HUES48 (cell line): ENCODE measurements around the gene SPATA46.
"Not testable (repeated sequence)": the region's sequence is repeated elsewhere in the genome, so short reads cannot be mapped to it uniquely, and the experiment has no call there.

Experiments
- H3K27ac ChIP-seq: one replicate; pipeline ENCODE4 v1.7.0; 2013; ENCODE audit warnings: low read depth, low read length, inconsistent platforms
- H3K27me3 ChIP-seq: 2 replicates; pipeline ENCODE4 v1.6.1; 2013; ENCODE audit warnings: mild to moderate bottlenecking, low read length; ENCODE audit not compliant: control insufficient read depth, insufficient read depth
- H3K36me3 ChIP-seq: 2 replicates; pipeline ENCODE4 v1.6.1; 2013; ENCODE audit warnings: low read length; ENCODE audit not compliant: control insufficient read depth, insufficient read depth
- H3K4me1 ChIP-seq: 2 replicates; pipeline ENCODE4 v1.6.1; 2013; ENCODE audit warnings: mild to moderate bottlenecking, low read length; ENCODE audit not compliant: control insufficient read depth, insufficient read depth
- H3K4me3 ChIP-seq: 2 replicates; pipeline ENCODE4 v1.5.1; 2013; ENCODE audit warnings: mild to moderate bottlenecking, low read depth, low read length
- H3K9ac ChIP-seq: 2 replicates; pipeline ENCODE4 v1.6.1; 2013; ENCODE audit warnings: mild to moderate bottlenecking, low read depth, low read length, moderate library complexity
- H3K9me3 ChIP-seq: 2 replicates; pipeline ENCODE4 v1.6.1; 2013; ENCODE audit warnings: low read length; ENCODE audit not compliant: control insufficient read depth, insufficient read depth

Gene SPATA46

GRCh38 chr1:162363823-162364222, 12.8 kb downstream of the SPATA46 start:
- no peak overlapping the region for H3K9ac ChIP-seq
- no peaks in the 10 kb centered on the region for H3K27me3 ChIP-seq
- no peaks in the 10 kb centered on the region for H3K9me3 ChIP-seq
- no peak overlapping the region for H3K27ac ChIP-seq
- H3K4me3 ChIP-seq, result no peak overlapping the region
- no peaks in the 10 kb centered on the region for H3K4me1 ChIP-seq
- H3K36me3 ChIP-seq, result peaks cover 7% of the 10 kb centered on the region; the same call in 1 of the 2 replicates

DNA sequence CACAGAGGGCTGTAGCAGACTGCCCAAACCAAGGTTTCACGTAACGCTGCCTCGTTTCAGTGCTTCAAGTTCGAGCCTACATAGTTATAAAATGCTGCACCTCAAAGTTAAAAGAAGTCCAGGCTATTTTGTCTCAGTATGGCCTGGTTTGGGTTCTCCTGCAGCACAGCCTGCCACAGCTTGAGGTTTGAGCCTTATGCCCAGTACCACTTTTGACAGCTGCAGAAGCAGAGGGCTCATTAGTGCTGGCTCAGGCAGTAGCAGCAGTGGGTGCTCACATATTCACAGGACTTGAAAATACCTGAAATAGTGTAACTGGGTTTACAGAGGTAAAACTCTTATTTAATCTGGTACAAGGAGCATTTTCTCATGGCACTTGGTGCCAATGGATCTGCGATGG, 15.3 kb downstream of the SPATA46 start:
- Histone ChIP-seq H3K9me3 (no peaks in the 10 kb centered on the region), H3K9ac (no peak overlapping the region), H3K27ac (no peak overlapping the region), H3K27me3 (no peaks in the 10 kb centered on the region), H3K4me1 (no peaks in the 10 kb centered on the region), H3K4me3 (no peak overlapping the region), H3K36me3 (no peaks in the 10 kb centered on the region)

GRCh38 chr1:162360874-162361260, 15.8 kb downstream of the SPATA46 start:
- H3K9ac ChIP-seq, result no peak overlapping the region
- H3K9me3 ChIP-seq, result no peaks in the 10 kb centered on the region
- H3K36me3 ChIP-seq, result 0 out of 2 replicates have a peak, but pooled peaks cover 1% of the 10 kb centered on the region

DNA sequence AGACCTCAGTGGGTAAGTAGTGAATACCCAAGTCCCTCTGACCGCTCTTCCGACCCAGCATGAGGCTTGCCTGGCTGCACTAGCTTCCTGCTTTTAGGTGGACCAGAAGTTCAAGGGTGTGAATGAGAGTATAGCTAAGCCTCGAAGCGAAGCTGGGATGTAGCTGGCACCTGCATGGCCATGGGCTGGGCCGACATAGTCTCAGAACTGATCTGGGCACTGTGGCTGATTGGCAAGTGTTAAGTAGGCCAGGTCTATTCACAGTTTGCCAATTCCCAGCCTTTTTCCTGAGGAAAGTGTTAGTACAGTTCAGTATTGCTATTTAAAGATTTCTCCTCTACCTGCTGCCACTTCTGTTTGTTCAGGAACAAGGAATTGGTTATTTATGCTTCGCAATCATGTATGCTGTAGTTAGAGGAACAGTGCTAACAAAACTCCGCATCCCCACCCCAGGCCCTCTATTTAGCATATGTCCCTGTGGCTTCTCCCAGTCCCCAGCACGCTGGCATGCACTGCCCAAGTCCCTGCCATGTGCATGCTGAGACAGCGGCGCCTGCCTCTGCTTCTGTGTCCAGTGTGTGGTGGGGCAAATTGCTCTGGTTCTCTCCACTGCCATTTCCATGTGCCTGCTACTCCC, 16.3 kb downstream of the SPATA46 start:
- H3K27me3 ChIP-seq, result no peaks in the 10 kb centered on the region
- H3K4me3 ChIP-seq, result no peak overlapping the region
- no peak overlapping the region for H3K9ac ChIP-seq
- no peak overlapping the region for H3K27ac ChIP-seq
- peaks cover 6% of the 10 kb centered on the region; the same call in 1 of the 2 replicates for H3K36me3 ChIP-seq
- no peaks in the 10 kb centered on the region for H3K9me3 ChIP-seq
- H3K4me1 ChIP-seq, result no peaks in the 10 kb centered on the region

More at GRCh38 chr1:162360874-162361260, 15.8 kb downstream of the SPATA46 start:
- H3K4me3 ChIP-seq, result no peak overlapping the region
- H3K27ac ChIP-seq, result no peak overlapping the region
- H3K4me1 ChIP-seq, result no peaks in the 10 kb centered on the region
- no peaks in the 10 kb centered on the region for H3K27me3 ChIP-seq

- Histone ChIP-seq H3K9ac (no peak overlapping the region), H3K4me3 (no peak overlapping the region), H3K9me3 (no peaks in the 10 kb centered on the region), H3K27ac (no peak overlapping the region), H3K36me3 (peaks cover 10% of the 10 kb centered on the region; the same call in 1 of the 2 replicates), H3K27me3 (no peaks in the 10 kb centered on the region), H3K4me1 (no peaks in the 10 kb centered on the region)
Measured at GRCh38 chr1:162359523-162360236, 17.0 kb downstream of the SPATA46 start.

DNA sequence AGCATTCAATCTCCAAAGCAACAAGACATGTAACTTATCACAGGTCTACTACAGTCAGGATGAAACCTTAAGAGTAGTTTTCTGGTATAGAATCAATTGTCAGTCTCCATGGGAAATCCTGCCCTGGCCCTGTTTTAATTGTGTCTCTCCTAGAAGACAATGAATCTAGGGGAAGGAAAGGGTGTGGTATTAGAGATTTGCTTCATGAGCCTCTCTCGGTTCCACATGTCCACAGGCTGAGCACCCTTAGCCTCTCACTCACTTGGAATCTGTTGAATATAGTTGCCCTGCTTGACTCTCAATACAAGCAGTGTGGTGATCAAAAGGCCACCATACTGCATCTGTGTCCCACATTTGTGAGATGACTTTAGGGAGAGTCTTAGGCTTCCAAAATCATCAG, 17.7 kb downstream of the SPATA46 start:
- no peak overlapping the region for H3K27ac ChIP-seq
- H3K4me1 ChIP-seq, result peaks cover under 1% of the 10 kb centered on the region; the same call in 1 of the 2 replicates
- no peak overlapping the region for H3K4me3 ChIP-seq
- no peak overlapping the region for H3K9ac ChIP-seq
- peaks cover 10% of the 10 kb centered on the region; the same call in 1 of the 2 replicates for H3K36me3 ChIP-seq
- H3K27me3 ChIP-seq, result no peaks in the 10 kb centered on the region
- no peaks in the 10 kb centered on the region for H3K9me3 ChIP-seq

- no peak overlapping the region for H3K4me3 ChIP-seq
- no peak overlapping the region for H3K27ac ChIP-seq
- no peak overlapping the region for H3K9ac ChIP-seq
- peaks cover 10% of the 10 kb centered on the region; the same call in 1 of the 2 replicates for H3K36me3 ChIP-seq
- H3K9me3 ChIP-seq, result no peaks in the 10 kb centered on the region
- H3K4me1 ChIP-seq, result peaks cover 8% of the 10 kb centered on the region
- H3K27me3 ChIP-seq, result no peaks in the 10 kb centered on the region
Measured at GRCh38 chr1:162357681-162358266, 18.9 kb downstream of the SPATA46 start.

DNA sequence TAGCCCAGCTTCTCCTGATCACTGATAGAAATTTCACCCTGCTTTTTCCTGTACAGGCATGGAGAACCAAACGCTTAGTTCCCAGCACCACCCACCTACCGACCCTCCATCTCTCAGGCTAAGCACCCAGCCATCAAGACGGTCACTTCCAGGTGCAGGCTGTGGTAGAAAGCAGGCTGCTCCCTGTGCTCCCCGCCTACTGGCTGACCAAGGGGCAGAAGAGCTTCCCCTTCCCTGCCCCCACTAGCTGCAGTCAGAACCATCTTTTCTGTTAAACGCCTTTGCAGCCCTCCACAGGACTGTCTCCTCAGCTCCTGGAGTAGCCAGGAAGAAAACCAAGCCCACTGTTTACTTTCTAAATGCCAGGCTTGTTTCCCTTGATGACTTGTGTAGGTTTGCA, 23.0 kb downstream of the SPATA46 start:
- H3K36me3 ChIP-seq, result peaks cover 10% of the 10 kb centered on the region; the same call in 1 of the 2 replicates
- H3K9me3 ChIP-seq, result no peaks in the 10 kb centered on the region
- no peak overlapping the region for H3K9ac ChIP-seq
- peaks cover 8% of the 10 kb centered on the region for H3K4me1 ChIP-seq
- no peak overlapping the region for H3K4me3 ChIP-seq
- H3K27ac ChIP-seq, result no peak overlapping the region
- H3K27me3 ChIP-seq, result no peaks in the 10 kb centered on the region

- Histone ChIP-seq H3K36me3 (peaks cover 10% of the 10 kb centered on the region; the same call in 1 of the 2 replicates), H3K4me1 (peaks cover 8% of the 10 kb centered on the region), H3K4me3 (no peak overlapping the region), H3K9ac (no peak overlapping the region), H3K27ac (no peak overlapping the region), H3K9me3 (no peaks in the 10 kb centered on the region), H3K27me3 (no peaks in the 10 kb centered on the region)
Measured at GRCh38 chr1:162353078-162353477, 23.6 kb downstream of the SPATA46 start.

DNA sequence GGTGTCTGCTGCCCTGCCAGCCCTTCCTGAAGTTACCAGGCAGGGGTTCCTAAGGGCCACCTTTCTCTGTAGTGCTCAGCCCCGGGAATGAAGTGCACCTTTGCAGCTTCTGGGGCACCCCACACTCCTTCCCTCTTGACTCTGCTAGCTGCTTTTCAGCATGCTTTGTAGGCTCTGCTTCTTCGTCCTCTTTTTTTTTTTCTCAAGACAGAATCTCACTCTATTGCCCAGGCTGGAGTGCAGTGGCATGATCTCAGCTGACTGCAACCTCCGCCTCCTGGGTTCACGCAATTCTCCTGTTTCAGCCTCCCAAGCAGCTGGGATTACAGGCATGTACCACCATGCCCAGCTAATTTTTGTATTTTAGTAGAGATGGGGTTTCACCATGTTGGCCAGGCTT, 24.8 kb downstream of the SPATA46 start:
- not testable (repeated sequence) for H3K4me1 ChIP-seq, H3K9me3 ChIP-seq, H3K9ac ChIP-seq, H3K27me3 ChIP-seq, H3K27ac ChIP-seq, H3K4me3 ChIP-seq
- peaks cover 10% of the 10 kb centered on the region; the same call in 1 of the 2 replicates for H3K36me3 ChIP-seq
